ENCODE data around the gene RNFT2. TPM values are rescaled to one million over a fixed set of nuclear protein-coding genes. Genes with fewer than 3 reads are reported as not detected.

The RNFT2 gene
- total RNA-seq (1 to 10 TPM; 1.4 to 3.8 (median 2.5) TPM), polyA plus RNA-seq (0.81 TPM)
- long read RNA-seq, donor 1, partial matches to known transcripts: 1 of 2 reads
- long read RNA-seq, donor 1, other reads (novel, unspliced or antisense): 1 of 2 reads
- long read RNA-seq, donor 2: 0 reads
- long read RNA-seq, donor 3, partial matches to known transcripts: 0 of 1 reads
- long read RNA-seq, donor 3, other reads (novel, unspliced or antisense): 1 of 1 reads
- long read RNA-seq, donor 4, partial matches to known transcripts: 0 of 2 reads
- long read RNA-seq, donor 4, other reads (novel, unspliced or antisense): 2 of 2 reads

- ATAC-seq (peak; percentile 100), DNase-seq (peak; percentile 99 to 100 (median 100))
- H3K9me3 ChIP-seq (ENCODE audit: control insufficient read depth, low read length): no peaks in the 10 kb centered on the region
- H3K4me1 ChIP-seq (ENCODE audit: control insufficient read depth, insufficient read depth, low read length): no peaks in the 10 kb centered on the region
- peak within 1 kb of the TSS; percentile 71 for H3K27ac ChIP-seq (ENCODE audit: low read length)
- intact Hi-C loops (cut with DNase I): no loop called here
- H3K4me3 ChIP-seq (ENCODE audit: low read length): peak within 1 kb of the TSS; percentile 90
- H3K27me3 ChIP-seq (ENCODE audit: control insufficient read depth, insufficient read depth): no peaks in the 10 kb centered on the region
- WGBS: under 1% methylated on average over 80 of the region's 80 CpGs
Measured at GRCh38 chr12:116737774-116738657, at the start of gene RNFT2, which contains the start of gene SPRING1. RNFT2 (plus strand) TSS chr12:116738315; CDS start chr12:116740498, 2,183 bp downstream. SPRING1 (minus strand) TSS chr12:116738069; CDS start chr12:116737900, 169 bp downstream.

- DNase-seq (no peak), ATAC-seq (no peak)
- Histone ChIP-seq H3K4me1 (ENCODE audit: control insufficient read depth, insufficient read depth, low read length) (no peaks in the 10 kb centered on the region), H3K27ac (ENCODE audit: low read length) (no peak overlapping the region), H3K4me3 (ENCODE audit: low read length) (no peak overlapping the region), H3K27me3 (ENCODE audit: control insufficient read depth, insufficient read depth) (no peaks in the 10 kb centered on the region), H3K9me3 (ENCODE audit: control insufficient read depth, low read length) (no peaks in the 10 kb centered on the region)
- intact Hi-C loops (cut with DNase I): no loop called here
- WGBS: 80% methylated on average over 5 of the region's 5 CpGs
Measured at GRCh38 chr12:116689521-116689920, 48.6 kb upstream of the RNFT2 start.

- Histone ChIP-seq H3K9me3 (ENCODE audit: control insufficient read depth, low read length) (no peaks in the 10 kb centered on the region), H3K4me3 (ENCODE audit: low read length) (no peak overlapping the region), H3K27me3 (ENCODE audit: control insufficient read depth, insufficient read depth) (no peaks in the 10 kb centered on the region), H3K4me1 (ENCODE audit: control insufficient read depth, insufficient read depth, low read length) (no peaks in the 10 kb centered on the region), H3K27ac (ENCODE audit: low read length) (no peak overlapping the region)
- intact Hi-C loops (cut with DNase I): no loop called here
- 68% methylated on average over 8 of the region's 8 CpGs for WGBS
- no peak for DNase-seq
- no peak for ATAC-seq
Measured at GRCh38 chr12:116689979-116690744, 48.0 kb upstream of the RNFT2 start.

- Histone ChIP-seq H3K4me3 (ENCODE audit: low read length) (no peak overlapping the region), H3K27ac (ENCODE audit: low read length) (no peak overlapping the region), H3K9me3 (ENCODE audit: control insufficient read depth, low read length) (no peaks in the 10 kb centered on the region), H3K4me1 (ENCODE audit: control insufficient read depth, insufficient read depth, low read length) (no peaks in the 10 kb centered on the region), H3K27me3 (ENCODE audit: control insufficient read depth, insufficient read depth) (no peaks in the 10 kb centered on the region)
- WGBS: 97% methylated on average over 7 of the region's 7 CpGs
- intact Hi-C loops (cut with DNase I): no loop called here
- no peak for ATAC-seq
- no peak for DNase-seq
Measured at GRCh38 chr12:116691205-116691604, 46.9 kb upstream of the RNFT2 start.

- H3K4me3 ChIP-seq (ENCODE audit: low read length): no peak overlapping the region
- WGBS: 85% methylated on average over 4 of the region's 4 CpGs
- DNase-seq: no peak
- no peaks in the 10 kb centered on the region for H3K27me3 ChIP-seq (ENCODE audit: control insufficient read depth, insufficient read depth)
- no peak overlapping the region for H3K27ac ChIP-seq (ENCODE audit: low read length)
- intact Hi-C loops (cut with DNase I): no loop called here
- no peak for ATAC-seq
- no peaks in the 10 kb centered on the region for H3K9me3 ChIP-seq (ENCODE audit: control insufficient read depth, low read length)
- no peaks in the 10 kb centered on the region for H3K4me1 ChIP-seq (ENCODE audit: control insufficient read depth, insufficient read depth, low read length)
Measured at GRCh38 chr12:116691636-116692035, 46.5 kb upstream of the RNFT2 start.

- no peaks in the 10 kb centered on the region for H3K27me3 ChIP-seq (ENCODE audit: control insufficient read depth, insufficient read depth)
- ATAC-seq (no peak), DNase-seq (no peak)
- intact Hi-C loops (cut with DNase I): no loop called here
- no peak overlapping the region for H3K27ac ChIP-seq (ENCODE audit: low read length)
- peaks cover 3% of the 10 kb centered on the region for H3K4me1 ChIP-seq (ENCODE audit: control insufficient read depth, insufficient read depth, low read length)
- no peak overlapping the region for H3K4me3 ChIP-seq (ENCODE audit: low read length)
- WGBS: 82% methylated on average over 3 of the region's 3 CpGs
- H3K9me3 ChIP-seq (ENCODE audit: control insufficient read depth, low read length): no peaks in the 10 kb centered on the region
Measured at GRCh38 chr12:116692605-116693004, 45.5 kb upstream of the RNFT2 start.

GRCh38 chr12:116693286-116694227, 44.6 kb upstream of the RNFT2 start:
- DNase-seq (peak in 1 of 3 donors; percentile 64), ATAC-seq (peak in 1 of 2 donors; percentile 34)
- Histone ChIP-seq H3K27ac (ENCODE audit: low read length) (no peak overlapping the region), H3K9me3 (ENCODE audit: control insufficient read depth, low read length) (no peaks in the 10 kb centered on the region), H3K4me1 (ENCODE audit: control insufficient read depth, insufficient read depth, low read length) (peaks cover 3% of the 10 kb centered on the region), H3K27me3 (ENCODE audit: control insufficient read depth, insufficient read depth) (no peaks in the 10 kb centered on the region), H3K4me3 (ENCODE audit: low read length) (peak overlapping the region; percentile 50)
- 15% methylated on average over 34 of the region's 34 CpGs for WGBS
- intact Hi-C loops (cut with DNase I): no loop called here

GRCh38 chr12:116694653-116695463, 43.3 kb upstream of the RNFT2 start:
- ATAC-seq: peak; percentile 23 to 50
- Histone ChIP-seq H3K4me3 (ENCODE audit: low read length) (no peak overlapping the region), H3K27ac (ENCODE audit: low read length) (no peak overlapping the region), H3K4me1 (ENCODE audit: control insufficient read depth, insufficient read depth, low read length) (peaks cover 3% of the 10 kb centered on the region), H3K27me3 (ENCODE audit: control insufficient read depth, insufficient read depth) (no peaks in the 10 kb centered on the region), H3K9me3 (ENCODE audit: control insufficient read depth, low read length) (no peaks in the 10 kb centered on the region)
- no peak for DNase-seq
- WGBS: 45% methylated on average over 22 of the region's 22 CpGs
- intact Hi-C loops (cut with DNase I): no loop called here

GRCh38 chr12:116695464-116695725, 42.7 kb upstream of the RNFT2 start:
- no peak for DNase-seq
- H3K9me3 ChIP-seq (ENCODE audit: control insufficient read depth, low read length): no peaks in the 10 kb centered on the region
- H3K4me3 ChIP-seq (ENCODE audit: low read length): no peak overlapping the region
- no peak overlapping the region for H3K27ac ChIP-seq (ENCODE audit: low read length)
- no peaks in the 10 kb centered on the region for H3K27me3 ChIP-seq (ENCODE audit: control insufficient read depth, insufficient read depth)
- peaks cover 3% of the 10 kb centered on the region for H3K4me1 ChIP-seq (ENCODE audit: control insufficient read depth, insufficient read depth, low read length)
- WGBS: 42% methylated on average over 3 of the region's 3 CpGs
- no peak for ATAC-seq
- intact Hi-C loops (cut with DNase I): no loop called here
